ENCODE measurements around the gene PIK3AP1. TPM values are rescaled to one million over a fixed set of nuclear protein-coding genes. Genes with fewer than 3 reads are reported as not detected.
A peak's percentile ranks its signal among the peaks of the same experiment; 100 is the strongest.
"Not testable (repeated sequence)": the region's sequence is repeated elsewhere in the genome, so short reads cannot be mapped to it uniquely, and the experiment has no call there.

Gene PIK3AP1
- total RNA-seq, 4 donors from 2014 or later, result 16.6 to 34.7 (median 29.7) TPM

DNA sequence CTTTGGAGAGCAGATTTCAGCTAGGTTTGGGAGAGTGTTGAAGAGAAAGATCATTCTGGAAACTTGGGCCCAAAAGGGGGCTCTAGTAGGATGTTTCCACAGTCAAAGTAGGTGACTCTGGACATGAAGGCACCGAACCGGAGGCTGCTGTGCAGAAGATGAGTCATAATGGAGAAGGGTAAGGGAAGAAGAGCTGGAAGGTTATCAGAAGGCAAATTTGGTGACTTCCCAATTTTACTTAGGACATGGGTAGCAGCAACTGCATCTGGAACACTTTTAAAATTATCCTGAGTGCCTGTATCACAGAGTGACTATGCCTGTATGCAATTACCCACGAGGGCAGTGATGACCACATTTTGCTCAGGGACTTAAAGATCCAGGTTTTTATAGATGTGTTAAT is 38.8 kb downstream of the PIK3AP1 start:
- no peak for ATAC-seq (ENCODE audit: low FRiP score)
- DNase-seq (ENCODE audit: low spot score), result no peak
- TF ChIP-seq, protein P1, sequence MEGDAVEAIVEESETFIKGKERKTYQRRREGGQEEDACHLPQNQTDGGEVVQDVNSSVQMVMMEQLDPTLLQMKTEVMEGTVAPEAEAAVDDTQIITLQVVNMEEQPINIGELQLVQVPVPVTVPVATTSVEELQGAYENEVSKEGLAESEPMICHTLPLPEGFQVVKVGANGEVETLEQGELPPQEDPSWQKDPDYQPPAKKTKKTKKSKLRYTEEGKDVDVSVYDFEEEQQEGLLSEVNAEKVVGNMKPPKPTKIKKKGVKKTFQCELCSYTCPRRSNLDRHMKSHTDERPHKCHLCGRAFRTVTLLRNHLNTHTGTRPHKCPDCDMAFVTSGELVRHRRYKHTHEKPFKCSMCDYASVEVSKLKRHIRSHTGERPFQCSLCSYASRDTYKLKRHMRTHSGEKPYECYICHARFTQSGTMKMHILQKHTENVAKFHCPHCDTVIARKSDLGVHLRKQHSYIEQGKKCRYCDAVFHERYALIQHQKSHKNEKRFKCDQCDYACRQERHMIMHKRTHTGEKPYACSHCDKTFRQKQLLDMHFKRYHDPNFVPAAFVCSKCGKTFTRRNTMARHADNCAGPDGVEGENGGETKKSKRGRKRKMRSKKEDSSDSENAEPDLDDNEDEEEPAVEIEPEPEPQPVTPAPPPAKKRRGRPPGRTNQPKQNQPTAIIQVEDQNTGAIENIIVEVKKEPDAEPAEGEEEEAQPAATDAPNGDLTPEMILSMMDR (IDR thresholded peaks at IDR 0.05), result no peak

DNA sequence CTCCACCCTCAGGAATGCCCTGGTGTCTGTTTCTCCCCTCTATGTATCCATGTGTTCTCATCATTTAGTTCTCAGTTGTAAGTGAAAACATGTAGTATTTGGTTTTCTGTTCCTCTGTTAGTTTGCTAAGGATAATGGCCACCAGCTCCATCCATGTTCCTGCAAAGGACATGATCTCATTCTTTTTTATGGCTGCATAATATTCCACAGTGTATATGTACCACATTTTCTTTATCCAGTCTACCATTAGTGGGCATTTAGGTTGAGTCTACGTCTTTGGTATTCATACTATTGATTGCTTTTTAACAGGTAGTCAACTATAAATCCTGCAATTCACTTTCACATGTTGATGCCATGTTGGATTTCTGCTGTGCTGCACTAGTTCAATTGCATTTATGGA is 39.9 kb downstream of the PIK3AP1 start:
- DNase-seq (ENCODE audit: low spot score); ATAC-seq (ENCODE audit: low FRiP score): not testable (repeated sequence)

DNA sequence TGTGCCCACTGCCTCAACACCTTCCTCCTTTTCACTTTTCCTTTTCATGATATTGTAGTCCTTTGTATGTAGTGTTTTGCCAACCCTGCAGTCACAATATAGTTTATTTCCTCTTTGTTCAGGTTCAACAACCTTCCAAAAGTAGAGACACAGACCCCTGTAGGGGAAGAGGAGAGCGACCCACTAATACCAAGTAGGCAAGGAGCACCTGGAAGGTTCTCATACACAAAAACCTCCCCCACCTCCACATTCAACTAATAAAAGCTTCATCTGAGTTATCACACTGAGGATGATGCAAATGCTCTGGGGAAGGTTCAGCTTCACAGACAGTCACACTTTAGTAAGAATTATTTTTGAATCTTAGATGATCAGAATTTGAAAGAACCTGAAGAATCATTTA is 41.6 kb downstream of the PIK3AP1 start:
- ATAC-seq (ENCODE audit: low FRiP score) (no peak), DNase-seq (ENCODE audit: low spot score) (no peak)
- TF ChIP-seq, protein P1 (IDR thresholded peaks at IDR 0.05), result no peak

DNA sequence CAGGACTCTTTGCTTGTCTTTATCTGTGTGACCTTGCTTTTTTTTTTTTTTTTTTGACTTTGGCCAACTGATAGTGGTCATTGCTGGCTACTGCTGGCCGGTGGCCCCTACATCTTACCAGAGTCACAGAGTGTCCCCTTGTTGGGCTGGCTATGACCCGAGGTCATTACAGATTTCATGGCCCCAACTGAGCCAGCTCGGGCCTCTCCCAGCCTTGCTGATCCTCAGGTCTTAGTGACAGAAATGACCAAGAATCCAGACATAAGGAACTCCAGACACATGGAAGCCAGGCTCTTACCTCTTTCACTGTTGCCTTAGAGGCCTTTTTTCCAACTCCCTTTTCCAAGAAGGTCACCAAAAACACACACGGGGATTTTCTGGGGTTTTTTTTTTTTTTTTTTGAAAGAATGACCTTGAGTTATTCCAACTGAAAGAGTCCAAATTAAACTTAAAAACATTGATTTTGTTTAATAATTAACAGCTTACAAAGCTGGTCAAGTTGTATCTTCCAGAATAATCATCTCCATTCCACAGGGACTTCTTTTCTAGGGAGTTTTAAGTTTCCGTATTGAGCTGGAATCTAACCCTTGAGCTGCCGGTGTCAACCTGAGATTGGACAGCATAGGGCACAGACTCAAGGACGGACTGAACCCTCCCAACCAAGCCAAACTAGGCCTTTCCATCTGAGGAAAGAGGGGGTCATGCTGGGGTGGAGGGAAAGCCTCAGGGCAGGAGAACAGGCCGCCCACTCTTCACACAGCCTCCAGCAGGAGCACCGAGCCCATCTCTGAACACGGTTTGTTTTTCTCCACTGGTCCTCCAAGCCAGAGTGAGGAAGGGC is 43.8 kb downstream of the PIK3AP1 start:
- no peak for DNase-seq (ENCODE audit: low spot score)
- no peak for ATAC-seq (ENCODE audit: low FRiP score)
- TF ChIP-seq, protein P1 (IDR thresholded peaks at IDR 0.05), result no peak

DNA sequence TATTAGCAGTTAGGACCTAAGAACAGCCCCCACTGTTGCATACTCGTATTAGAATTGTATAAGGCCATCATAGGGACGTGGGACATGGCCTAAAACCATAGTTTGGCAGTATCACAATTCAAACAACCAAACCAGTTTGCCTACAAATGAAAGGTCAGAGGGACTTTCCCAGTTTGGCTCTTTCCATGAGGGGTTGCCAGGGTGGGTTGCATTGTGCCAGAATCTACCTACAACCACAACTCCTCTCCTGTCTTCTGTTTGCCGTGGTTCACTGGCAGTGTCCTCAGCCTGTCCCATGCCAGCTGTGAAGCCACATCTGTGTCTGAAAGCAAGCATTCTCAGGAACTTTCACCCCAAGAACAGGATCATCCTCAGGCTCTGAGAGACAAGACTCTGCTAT is 44.5 kb downstream of the PIK3AP1 start:
- TF ChIP-seq, protein P1 (IDR thresholded peaks at IDR 0.05), result no peak
- ATAC-seq (ENCODE audit: low FRiP score), result no peak

DNA sequence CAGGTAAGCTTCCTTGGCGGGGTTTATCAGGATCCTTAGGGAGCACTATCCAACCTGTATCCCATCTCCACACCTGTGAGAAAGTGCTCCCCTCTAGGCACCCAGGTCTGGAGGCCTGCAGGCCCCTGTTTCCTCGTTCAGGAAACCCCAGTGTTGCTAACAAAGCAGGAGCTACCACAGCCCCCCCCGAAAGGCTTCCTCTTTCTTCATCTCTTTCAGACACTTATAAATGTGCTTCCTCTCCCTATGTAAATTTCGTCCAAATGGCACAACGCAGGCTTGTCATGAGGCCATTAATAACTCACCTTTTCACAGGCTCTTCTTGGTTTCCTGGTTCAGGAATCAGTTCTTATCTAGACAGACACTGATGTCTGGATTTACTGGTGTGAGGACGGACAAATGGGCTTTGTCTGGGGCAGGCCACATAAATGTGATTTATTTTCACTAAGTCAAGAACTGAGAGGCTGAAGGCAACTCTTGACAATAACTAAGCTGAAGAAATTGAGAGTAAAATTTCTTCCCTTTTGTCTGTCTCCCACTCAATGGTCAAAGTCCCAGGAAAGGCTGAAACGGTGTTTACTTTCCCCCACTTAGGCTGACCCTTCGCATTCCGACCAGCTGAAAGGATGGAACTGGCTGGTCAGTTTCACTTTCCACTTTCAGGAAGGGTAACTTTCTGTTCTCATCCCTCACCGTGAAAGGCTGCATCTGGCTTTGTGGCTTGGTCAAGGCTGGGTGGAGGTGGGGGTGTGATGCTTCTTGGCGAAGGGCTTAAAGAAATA is 46.8 kb downstream of the PIK3AP1 start:
- DNase-seq (ENCODE audit: low spot score) (no peak), ATAC-seq (ENCODE audit: low FRiP score) (peak; percentile 60)
- TF ChIP-seq, protein P1 (IDR thresholded peaks at IDR 0.05), result no peak

More for the DNA sequence above, 44.5 kb downstream of the PIK3AP1 start:
- no peak for DNase-seq (ENCODE audit: low spot score)

DNA sequence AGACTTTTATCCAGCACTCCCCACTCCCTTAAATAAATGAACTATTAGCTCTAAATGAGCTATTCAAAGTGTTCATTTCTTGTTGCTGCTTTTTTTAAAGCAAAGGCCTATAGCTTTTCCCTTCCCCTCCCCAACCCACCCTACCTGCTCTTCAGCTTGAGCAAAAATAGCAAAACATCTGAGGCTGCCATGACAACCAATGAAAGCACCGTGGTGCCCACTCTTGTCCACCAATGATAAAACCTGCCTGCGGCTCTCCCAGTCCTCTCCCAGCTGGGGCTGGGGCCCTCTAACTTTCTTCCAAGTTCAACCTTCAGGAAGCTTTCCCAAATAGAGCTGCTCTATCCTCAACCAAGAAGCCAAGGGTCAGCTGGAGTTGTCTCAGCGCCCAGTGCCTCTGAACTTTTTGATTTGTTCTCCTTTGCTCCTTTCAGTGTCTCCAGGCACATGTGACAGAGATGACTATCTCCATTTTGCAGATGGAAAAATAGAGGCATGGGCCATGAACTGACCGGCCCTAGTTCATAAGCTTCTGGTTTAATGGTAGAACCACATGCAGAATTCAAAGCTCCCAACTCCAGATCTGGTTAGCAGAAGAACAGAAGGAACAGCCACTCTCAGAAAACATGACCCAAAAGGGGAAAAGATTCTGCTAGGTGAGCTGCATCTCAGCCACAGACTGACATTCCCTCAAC is 47.7 kb downstream of the PIK3AP1 start:
- TF ChIP-seq, protein P1 (IDR thresholded peaks at IDR 0.05), result no peak
- DNase-seq (ENCODE audit: low spot score), result no peak
- ATAC-seq (ENCODE audit: low FRiP score), result no peak
